Panc1 (cell line): Measurements from ENCODE around the gene CRTC1.

ENCODE experiments used
- POLR2AphosphoS5 ChIP-seq: IDR thresholded peaks from 2 replicates; pipeline ENCODE4 v1.6.1; 2012; ENCODE audit warnings: mild to moderate bottlenecking, low read depth, low read length, moderate library complexity
- TF ChIP-seq, protein P1 (sequence below): fragments of 450-650 bp; IDR thresholded peaks from 2 replicates; pipeline ENCODE4 v1.5.1; 2017; ENCODE audit warnings: mild to moderate bottlenecking
- TF ChIP-seq, protein P2 (sequence below), 2 experiments: IDR thresholded peaks; 2 replicates each; pipeline ENCODE4 v1.6.1; 2011 to 2012; ENCODE audit warnings: low read depth in 2 of 2, control low read depth in 1 of 2, low read length in 1 of 2, mild to moderate bottlenecking in 1 of 2, moderate library complexity in 1 of 2; ENCODE audit not compliant: insufficient read depth in 1 of 2

DNA sequence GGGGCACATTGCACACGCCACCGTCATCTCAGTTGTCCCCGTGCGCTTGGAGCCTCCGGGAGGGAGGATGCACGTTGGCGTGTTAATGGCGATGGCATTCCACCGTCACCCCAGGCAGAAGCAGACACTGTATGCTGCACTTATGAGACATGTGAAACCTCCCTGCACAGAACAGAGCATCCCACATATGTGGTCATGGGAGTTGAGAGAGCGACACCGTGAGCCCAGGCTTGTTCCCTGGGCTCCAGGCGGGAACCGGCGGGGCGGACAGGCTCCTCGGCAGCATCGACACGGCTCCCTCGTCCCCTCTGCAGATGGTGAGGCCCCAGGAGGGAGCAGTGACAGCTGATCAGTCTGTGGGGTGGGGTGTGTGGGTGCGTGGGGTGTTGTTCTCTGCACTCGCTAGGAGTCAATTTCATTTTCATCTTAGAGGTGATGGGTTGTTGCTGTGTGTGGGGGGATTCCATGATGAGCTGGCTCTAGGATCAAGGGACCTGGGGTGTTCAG, 40.4 kb downstream of the CRTC1 start:
- TF ChIP-seq, protein P1, sequence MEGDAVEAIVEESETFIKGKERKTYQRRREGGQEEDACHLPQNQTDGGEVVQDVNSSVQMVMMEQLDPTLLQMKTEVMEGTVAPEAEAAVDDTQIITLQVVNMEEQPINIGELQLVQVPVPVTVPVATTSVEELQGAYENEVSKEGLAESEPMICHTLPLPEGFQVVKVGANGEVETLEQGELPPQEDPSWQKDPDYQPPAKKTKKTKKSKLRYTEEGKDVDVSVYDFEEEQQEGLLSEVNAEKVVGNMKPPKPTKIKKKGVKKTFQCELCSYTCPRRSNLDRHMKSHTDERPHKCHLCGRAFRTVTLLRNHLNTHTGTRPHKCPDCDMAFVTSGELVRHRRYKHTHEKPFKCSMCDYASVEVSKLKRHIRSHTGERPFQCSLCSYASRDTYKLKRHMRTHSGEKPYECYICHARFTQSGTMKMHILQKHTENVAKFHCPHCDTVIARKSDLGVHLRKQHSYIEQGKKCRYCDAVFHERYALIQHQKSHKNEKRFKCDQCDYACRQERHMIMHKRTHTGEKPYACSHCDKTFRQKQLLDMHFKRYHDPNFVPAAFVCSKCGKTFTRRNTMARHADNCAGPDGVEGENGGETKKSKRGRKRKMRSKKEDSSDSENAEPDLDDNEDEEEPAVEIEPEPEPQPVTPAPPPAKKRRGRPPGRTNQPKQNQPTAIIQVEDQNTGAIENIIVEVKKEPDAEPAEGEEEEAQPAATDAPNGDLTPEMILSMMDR = no peak
- TF ChIP-seq POLR2AphosphoS5 = no peak
- TF ChIP-seq, protein P2, sequence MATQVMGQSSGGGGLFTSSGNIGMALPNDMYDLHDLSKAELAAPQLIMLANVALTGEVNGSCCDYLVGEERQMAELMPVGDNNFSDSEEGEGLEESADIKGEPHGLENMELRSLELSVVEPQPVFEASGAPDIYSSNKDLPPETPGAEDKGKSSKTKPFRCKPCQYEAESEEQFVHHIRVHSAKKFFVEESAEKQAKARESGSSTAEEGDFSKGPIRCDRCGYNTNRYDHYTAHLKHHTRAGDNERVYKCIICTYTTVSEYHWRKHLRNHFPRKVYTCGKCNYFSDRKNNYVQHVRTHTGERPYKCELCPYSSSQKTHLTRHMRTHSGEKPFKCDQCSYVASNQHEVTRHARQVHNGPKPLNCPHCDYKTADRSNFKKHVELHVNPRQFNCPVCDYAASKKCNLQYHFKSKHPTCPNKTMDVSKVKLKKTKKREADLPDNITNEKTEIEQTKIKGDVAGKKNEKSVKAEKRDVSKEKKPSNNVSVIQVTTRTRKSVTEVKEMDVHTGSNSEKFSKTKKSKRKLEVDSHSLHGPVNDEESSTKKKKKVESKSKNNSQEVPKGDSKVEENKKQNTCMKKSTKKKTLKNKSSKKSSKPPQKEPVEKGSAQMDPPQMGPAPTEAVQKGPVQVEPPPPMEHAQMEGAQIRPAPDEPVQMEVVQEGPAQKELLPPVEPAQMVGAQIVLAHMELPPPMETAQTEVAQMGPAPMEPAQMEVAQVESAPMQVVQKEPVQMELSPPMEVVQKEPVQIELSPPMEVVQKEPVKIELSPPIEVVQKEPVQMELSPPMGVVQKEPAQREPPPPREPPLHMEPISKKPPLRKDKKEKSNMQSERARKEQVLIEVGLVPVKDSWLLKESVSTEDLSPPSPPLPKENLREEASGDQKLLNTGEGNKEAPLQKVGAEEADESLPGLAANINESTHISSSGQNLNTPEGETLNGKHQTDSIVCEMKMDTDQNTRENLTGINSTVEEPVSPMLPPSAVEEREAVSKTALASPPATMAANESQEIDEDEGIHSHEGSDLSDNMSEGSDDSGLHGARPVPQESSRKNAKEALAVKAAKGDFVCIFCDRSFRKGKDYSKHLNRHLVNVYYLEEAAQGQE (IDR thresholded peaks at IDR 0.05; ENCODE audit: insufficient read depth in 1 of 2, low read depth in 2 of 2, low read length in 1 of 2) = no peak
